Measurements from ENCODE around the gene PORCN. TPM values are rescaled to one million over a fixed set of nuclear protein-coding genes. Genes with fewer than 3 reads are reported as not detected.
A peak's percentile ranks its signal among the peaks of the same experiment; 100 is the strongest.

The PORCN gene
- total RNA-seq, 2 donors from 2014 or later: 51.1 to 54.4 TPM

DNA sequence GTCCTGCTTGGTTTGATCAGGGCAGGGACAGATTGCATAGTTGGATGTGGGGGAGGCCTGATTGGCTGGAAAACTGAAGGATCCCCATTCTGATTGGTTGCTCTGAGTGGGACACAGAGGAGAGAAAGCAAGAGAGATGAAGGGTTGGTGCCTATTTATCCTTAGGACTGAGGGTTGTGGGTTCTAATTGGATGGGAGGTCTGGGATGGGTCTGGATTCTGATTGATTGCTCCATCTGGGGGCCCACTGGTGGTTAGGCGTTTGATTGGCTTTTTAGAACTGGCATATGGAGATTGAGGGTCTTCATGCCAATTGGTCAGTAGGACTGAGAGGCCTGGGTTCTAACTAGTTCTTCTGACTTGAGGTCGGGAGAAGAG is 12.2 kb downstream of the PORCN start:
- Mint-ChIP-seq H3K9me3 (peaks cover 44% of the 10 kb centered on the region), H3K4me1 (no peaks in the 10 kb centered on the region), H3K27ac (peak overlapping the region; percentile 84), H3K4me3 (peak overlapping the region; percentile 82), H3K27me3 (ENCODE audit: insufficient read depth) (no peaks in the 10 kb centered on the region), H3K36me3 (ENCODE audit: low read depth) (peaks cover 12% of the 10 kb centered on the region)
- Histone ChIP-seq H3K36me3 (ENCODE audit: control insufficient read depth, insufficient read depth, low read length) (peaks cover 29% of the 10 kb centered on the region), H3K9ac (ENCODE audit: extremely low read depth, low read length, poor library complexity, severe bottlenecking) (no peak overlapping the region), H3K27me3 (ENCODE audit: control insufficient read depth, insufficient read depth, low read length, poor library complexity, severe bottlenecking) (no peaks in the 10 kb centered on the region), H3K9me3 (ENCODE audit: control insufficient read depth, low read length) (no peaks in the 10 kb centered on the region), H3K27ac (ENCODE audit: low read depth, low read length) (no peak overlapping the region), H3K4me3 (ENCODE audit: low read length) (peak overlapping the region; percentile 75), H3K4me1 (ENCODE audit: control insufficient read depth, insufficient read depth, low read length) (no peaks in the 10 kb centered on the region)
- no peak for DNase-seq
- 43 to 80% methylated on average over 1 to 2 of the region's 2 CpGs for WGBS, 2 experiments (ENCODE audit: insufficient coverage in 1 of 2, insufficient read length in 1 of 2)
- TF ChIP-seq, protein P1, sequence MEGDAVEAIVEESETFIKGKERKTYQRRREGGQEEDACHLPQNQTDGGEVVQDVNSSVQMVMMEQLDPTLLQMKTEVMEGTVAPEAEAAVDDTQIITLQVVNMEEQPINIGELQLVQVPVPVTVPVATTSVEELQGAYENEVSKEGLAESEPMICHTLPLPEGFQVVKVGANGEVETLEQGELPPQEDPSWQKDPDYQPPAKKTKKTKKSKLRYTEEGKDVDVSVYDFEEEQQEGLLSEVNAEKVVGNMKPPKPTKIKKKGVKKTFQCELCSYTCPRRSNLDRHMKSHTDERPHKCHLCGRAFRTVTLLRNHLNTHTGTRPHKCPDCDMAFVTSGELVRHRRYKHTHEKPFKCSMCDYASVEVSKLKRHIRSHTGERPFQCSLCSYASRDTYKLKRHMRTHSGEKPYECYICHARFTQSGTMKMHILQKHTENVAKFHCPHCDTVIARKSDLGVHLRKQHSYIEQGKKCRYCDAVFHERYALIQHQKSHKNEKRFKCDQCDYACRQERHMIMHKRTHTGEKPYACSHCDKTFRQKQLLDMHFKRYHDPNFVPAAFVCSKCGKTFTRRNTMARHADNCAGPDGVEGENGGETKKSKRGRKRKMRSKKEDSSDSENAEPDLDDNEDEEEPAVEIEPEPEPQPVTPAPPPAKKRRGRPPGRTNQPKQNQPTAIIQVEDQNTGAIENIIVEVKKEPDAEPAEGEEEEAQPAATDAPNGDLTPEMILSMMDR (conservative IDR thresholded peaks at IDR 0.05): no peak

DNA sequence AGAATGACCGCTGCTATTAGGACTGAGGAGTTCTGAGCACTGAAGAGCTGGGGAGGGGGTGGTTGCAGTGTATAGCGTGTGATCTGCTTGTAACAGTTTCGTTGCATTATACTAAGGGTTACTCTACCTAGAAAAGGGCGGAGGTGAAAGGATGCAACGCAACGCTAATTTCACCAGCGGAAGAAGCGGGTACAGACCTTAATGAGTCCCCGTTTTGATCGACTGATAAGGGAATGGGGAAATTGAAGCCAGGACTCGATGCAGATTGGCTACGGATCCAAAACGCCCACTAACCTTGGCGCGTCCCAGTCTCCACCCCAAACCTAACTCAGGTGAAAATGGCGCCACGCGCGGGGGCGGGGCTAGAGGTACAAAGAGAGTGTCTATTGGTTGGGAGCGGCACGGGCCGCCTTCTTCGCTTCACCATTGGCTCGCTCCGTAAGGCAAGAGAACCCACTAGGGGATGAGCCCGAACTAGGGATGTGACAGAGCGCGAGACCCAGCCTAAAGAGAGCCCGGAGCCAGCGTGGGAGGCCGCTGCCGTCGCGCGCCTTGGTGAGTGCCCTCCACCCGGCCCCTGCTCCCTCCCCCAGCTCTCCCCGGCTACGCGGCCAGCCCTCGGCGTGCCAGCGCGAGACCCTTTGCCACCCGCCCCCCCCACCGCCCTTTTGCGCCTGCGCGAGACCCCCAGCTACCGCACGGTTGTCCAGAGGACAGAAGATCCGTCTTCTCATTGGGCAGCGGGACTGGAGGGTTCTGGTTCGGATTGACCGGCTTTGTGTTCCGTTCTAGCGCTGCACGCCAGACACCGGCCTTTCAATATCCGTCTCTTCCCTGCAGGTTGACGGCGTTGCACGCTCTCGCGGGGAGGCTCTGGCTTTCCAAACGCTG is 12.8 kb downstream of the PORCN start, which contains the start of gene EBP:
TSS of gene EBP (plus strand) at position 456 of the 891 bp plus-strand sequence. CDS start 1,964 bp downstream, outside the sequence.
- Histone ChIP-seq H3K9me3 (ENCODE audit: control insufficient read depth, low read length) (no peaks in the 10 kb centered on the region), H3K9ac (ENCODE audit: extremely low read depth, low read length, poor library complexity, severe bottlenecking) (peak within 1 kb of the TSS; percentile 47), H3K27ac (ENCODE audit: low read depth, low read length) (peak within 1 kb of the TSS; percentile 38), H3K4me3 (ENCODE audit: low read length) (peak within 1 kb of the TSS; percentile 85), H3K36me3 (ENCODE audit: control insufficient read depth, insufficient read depth, low read length) (peaks cover 28% of the 10 kb centered on the region), H3K4me1 (ENCODE audit: control insufficient read depth, insufficient read depth, low read length) (no peaks in the 10 kb centered on the region), H3K27me3 (ENCODE audit: control insufficient read depth, insufficient read depth, low read length, poor library complexity, severe bottlenecking) (no peaks in the 10 kb centered on the region)
- TF ChIP-seq, protein P1 (conservative IDR thresholded peaks at IDR 0.05): no peak
- DNase-seq: peak; percentile 96
- H3K27ac Mint-ChIP-seq: peak within 1 kb of the TSS; percentile 88
- peaks cover 18% of the 10 kb centered on the region for H3K36me3 Mint-ChIP-seq (ENCODE audit: low read depth)
- peaks cover 45% of the 10 kb centered on the region for H3K9me3 Mint-ChIP-seq
- H3K4me3 Mint-ChIP-seq: peak within 1 kb of the TSS; percentile 82
- 2 to 13% methylated on average over 8 to 64 of the region's 66 CpGs for WGBS, 2 experiments (ENCODE audit: insufficient coverage in 1 of 2, insufficient read length in 1 of 2)
- H3K4me1 Mint-ChIP-seq: no peaks in the 10 kb centered on the region
- no peaks in the 10 kb centered on the region for H3K27me3 Mint-ChIP-seq (ENCODE audit: insufficient read depth)

DNA sequence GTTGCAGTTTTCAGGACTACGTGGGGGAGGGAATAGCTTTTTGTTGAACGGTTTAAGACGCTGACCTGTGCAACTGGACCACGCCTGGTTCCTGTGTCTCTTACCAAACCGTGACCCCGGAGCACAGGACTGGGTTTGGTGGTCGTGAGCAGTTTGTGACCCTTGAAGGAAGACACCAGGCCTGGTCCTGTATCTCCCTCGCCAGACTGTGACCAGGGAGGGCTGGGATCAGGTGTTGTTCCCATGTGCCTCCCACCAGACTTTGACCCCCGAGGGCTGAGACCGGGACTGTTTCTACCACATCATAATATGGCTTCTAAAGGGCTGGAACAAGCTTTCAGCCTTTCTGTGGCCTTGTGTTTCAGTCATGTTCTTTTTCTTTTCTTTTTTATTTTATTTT is 13.5 kb downstream of the PORCN start:
- H3K27ac ChIP-seq (ENCODE audit: low read depth, low read length): peak overlapping the region; percentile 38
- H3K4me3 Mint-ChIP-seq: peak overlapping the region; percentile 82

More for the DNA sequence above, 13.5 kb downstream of the PORCN start:
- Histone ChIP-seq H3K9ac (ENCODE audit: extremely low read depth, low read length, poor library complexity, severe bottlenecking) (peak overlapping the region; percentile 47), H3K9me3 (ENCODE audit: control insufficient read depth, low read length) (no peaks in the 10 kb centered on the region), H3K27me3 (ENCODE audit: control insufficient read depth, insufficient read depth, low read length, poor library complexity, severe bottlenecking) (no peaks in the 10 kb centered on the region), H3K36me3 (ENCODE audit: control insufficient read depth, insufficient read depth, low read length) (peaks cover 32% of the 10 kb centered on the region), H3K4me3 (ENCODE audit: low read length) (peak overlapping the region; percentile 85), H3K4me1 (ENCODE audit: control insufficient read depth, insufficient read depth, low read length) (no peaks in the 10 kb centered on the region)
- peaks cover 41% of the 10 kb centered on the region for H3K9me3 Mint-ChIP-seq
- peak overlapping the region; percentile 88 for H3K27ac Mint-ChIP-seq
- no peak for DNase-seq
- no peaks in the 10 kb centered on the region for H3K27me3 Mint-ChIP-seq (ENCODE audit: insufficient read depth)
- no peaks in the 10 kb centered on the region for H3K4me1 Mint-ChIP-seq
- 18 to 21% methylated on average over 2 to 10 of the region's 10 CpGs for WGBS, 2 experiments (ENCODE audit: insufficient coverage in 1 of 2, insufficient read length in 1 of 2)
- H3K36me3 Mint-ChIP-seq (ENCODE audit: low read depth): peaks cover 20% of the 10 kb centered on the region
- TF ChIP-seq, protein P1 (conservative IDR thresholded peaks at IDR 0.05): no peak

All from endodermal cell (in vitro differentiated cells).